GM23338 (cell line): ENCODE measurements around the gene KRTAP10-9. TPM values are rescaled to one million over a fixed set of nuclear protein-coding genes. Genes with fewer than 3 reads are reported as not detected.

Source experiments
- ATAC-seq: fragments of 200-7000 bp; cut with Tn5 transposase; 3 replicates; pipeline ENCODE4 v1.9.1; 2020
- DNase-seq: peaks from one replicate; pipeline ENCODE4 v3.0.0-alpha.2; 2015; ENCODE audit warnings: low spot score
- H2AFZ ChIP-seq: fragments of 200-600 bp; sonication (generic); 2 replicates; pipeline ENCODE4 v1.8.0; 2016; ENCODE audit warnings: antibody characterized with exemption, mild to moderate bottlenecking, moderate library complexity
- H3F3A ChIP-seq: fragments of 200-600 bp; sonication (generic); replicated peaks from 2 replicates; pipeline ENCODE4 v1.8.0; 2017; ENCODE audit warnings: antibody characterized with exemption, mixed run types, low read depth
- H3K27ac ChIP-seq: fragments of 200-600 bp; sonication (generic); 2 replicates; pipeline ENCODE4 v1.6.1; 2016; ENCODE audit warnings: low read depth
- H3K27me3 ChIP-seq: fragments of 200-600 bp; sonication (generic); 2 replicates; pipeline ENCODE4 v1.8.0; 2016; ENCODE audit warnings: mild to moderate bottlenecking, mixed run types, moderate library complexity; ENCODE audit not compliant: insufficient read depth
- H3K36me3 ChIP-seq: fragments of 200-600 bp; sonication (generic); 2 replicates; pipeline ENCODE4 v1.8.0; 2016; ENCODE audit warnings: mild to moderate bottlenecking; ENCODE audit not compliant: insufficient read depth
- H3K4me1 ChIP-seq: fragments of 200-600 bp; sonication (generic); 2 replicates; pipeline ENCODE4 v1.8.0; 2016; ENCODE audit warnings: mild to moderate bottlenecking, moderate library complexity; ENCODE audit not compliant: insufficient read depth
- H3K4me2 ChIP-seq: fragments of 200-600 bp; sonication (generic); 2 replicates; pipeline ENCODE4 v1.7.1; 2017; ENCODE audit warnings: mixed run types
- H3K4me3 ChIP-seq: fragments of 200-600 bp; sonication (generic); 2 replicates; pipeline ENCODE4 v1.6.1; 2016; ENCODE audit warnings: mixed run types
- H3K79me2 ChIP-seq: fragments of 200-600 bp; sonication (generic); replicated peaks from 2 replicates; pipeline ENCODE4 v1.8.0; 2017; ENCODE audit warnings: mild to moderate bottlenecking; ENCODE audit not compliant: insufficient read depth
- H3K9me2 ChIP-seq: fragments of 200-600 bp; sonication (generic); 2 replicates; pipeline ENCODE4 v1.8.0; 2017; ENCODE audit not compliant: insufficient read depth
- H4K20me1 ChIP-seq: fragments of 200-600 bp; sonication (generic); replicated peaks from 2 replicates; pipeline ENCODE4 v1.8.0; 2017; ENCODE audit warnings: mild to moderate bottlenecking; ENCODE audit not compliant: insufficient read depth
- H3K27ac Mint-ChIP-seq: 2 replicates; pipeline ENCODE4 v1.8.0; 2020; ENCODE audit warnings: inconsistent platforms, mild to moderate bottlenecking, moderate library complexity, mixed read lengths
- H3K27me3 Mint-ChIP-seq: 3 replicates; pipeline ENCODE4 v1.8.0; 2022; ENCODE audit warnings: low read depth, mild to moderate bottlenecking, moderate library complexity, mixed read lengths, inconsistent platforms; ENCODE audit not compliant: insufficient read depth, poor library complexity
- H3K36me3 Mint-ChIP-seq: 3 replicates; pipeline ENCODE4 v1.8.0; 2021; ENCODE audit warnings: low read depth, mild to moderate bottlenecking, inconsistent platforms, moderate library complexity, mixed read lengths
- H3K4me1 Mint-ChIP-seq: 3 replicates; pipeline ENCODE4 v1.8.0; 2020; ENCODE audit warnings: mild to moderate bottlenecking, inconsistent platforms, mixed read lengths
- H3K4me3 Mint-ChIP-seq: 3 replicates; pipeline ENCODE4 v1.8.0; 2021; ENCODE audit warnings: moderate library complexity, mild to moderate bottlenecking, inconsistent platforms, mixed read lengths
- H3K9me3 Mint-ChIP-seq: 3 replicates; pipeline ENCODE4 v1.8.0; 2020; ENCODE audit warnings: moderate library complexity, mild to moderate bottlenecking, inconsistent platforms, mixed read lengths
- CREB1 ChIP-seq: fragments of 250-450 bp; sonication (Bioruptor Pico); IDR thresholded peaks from 2 replicates; pipeline ENCODE4 v1.5.0; 2020; ENCODE audit warnings: low read depth, mild to moderate bottlenecking, moderate library complexity
- ETS1 ChIP-seq: IDR thresholded peaks from 2 replicates; pipeline ENCODE4 v1.6.1; 2016; ENCODE audit warnings: antibody characterized with exemption
- EZH2phosphoT487 ChIP-seq: fragments of 200-600 bp; sonication (generic); IDR thresholded peaks from one replicate; pipeline ENCODE4 v1.8.1; 2018; ENCODE audit warnings: antibody characterized with exemption; ENCODE audit not compliant: unreplicated experiment
- POLR2AphosphoS5 ChIP-seq: IDR thresholded peaks from 2 replicates; pipeline ENCODE4 v1.6.1; 2016; ENCODE audit warnings: antibody characterized with exemption, low read depth
- REST ChIP-seq: IDR thresholded peaks from one replicate; pipeline ENCODE4 v1.6.1; 2018; ENCODE audit warnings: antibody characterized with exemption; ENCODE audit not compliant: unreplicated experiment
- STAT1 ChIP-seq: IDR thresholded peaks from one replicate; pipeline ENCODE4 v1.6.1; 2016; ENCODE audit warnings: antibody characterized with exemption; ENCODE audit not compliant: unreplicated experiment
- ZNF114 ChIP-seq: fragments of 250-450 bp; sonication (Bioruptor Pico); IDR thresholded peaks from 2 replicates; pipeline ENCODE4 v1.5.0; 2020; ENCODE audit warnings: mild to moderate bottlenecking, moderate library complexity
- ZNF331 ChIP-seq: fragments of 250-450 bp; sonication (Bioruptor Pico); IDR thresholded peaks from 2 replicates; pipeline ENCODE4 v1.5.0; 2020; ENCODE audit warnings: low read depth, mild to moderate bottlenecking, moderate library complexity
- ZNF462 ChIP-seq: fragments of 250-450 bp; sonication (Bioruptor Pico); IDR thresholded peaks from 2 replicates; pipeline ENCODE4 v1.5.0; 2020; ENCODE audit warnings: mild to moderate bottlenecking, moderate library complexity
- polyA plus RNA-seq: library from polyadenylated mRNA; unstranded; fragments of >200 nt; fragmentation: Nextera tagmentation; extraction: Ambion mirVana; gene quantifications from 2 replicates; pipeline ENCODE4 v1.2.1, GENCODE V29; 2016
- total RNA-seq: library from RNA; depleted of rRNA; stranded (reverse); fragments of >200 nt; shearing (Covaris generic); gene quantifications from 2 replicates; pipeline ENCODE4 v1.2.3, GENCODE V29; 2014

Gene KRTAP10-9
- total and polyA plus RNA-seq, 2 experiments from 2014 or later = not detected

GRCh38 chr21:44589586-44590305, 37.1 kb upstream of the KRTAP10-9 start:
- TF ChIP-seq STAT1 (no peak), POLR2AphosphoS5 (no peak), CREB1 (CRISPR knock-in tag) (no peak), ZNF331 (CRISPR knock-in tag) (no peak), EZH2phosphoT487 (no peak), ZNF114 (CRISPR knock-in tag) (no peak), REST (no peak), ZNF462 (CRISPR knock-in tag) (no peak), ETS1 (no peak)
- Histone ChIP-seq H3K4me2 (no peak overlapping the region), H2AFZ (no peak overlapping the region), H4K20me1 (no peaks in the 10 kb centered on the region), H3K4me3 (no peak overlapping the region), H3K27me3 (no peaks in the 10 kb centered on the region), H3F3A (0 out of 2 replicates have a peak, but pooled peaks cover 4% of the 10 kb centered on the region), H3K9me2 (no peaks in the 10 kb centered on the region), H3K79me2 (no peaks in the 10 kb centered on the region), H3K36me3 (no peaks in the 10 kb centered on the region), H3K27ac (no peak overlapping the region), H3K4me1 (peaks cover 13% of the 10 kb centered on the region)
- DNase-seq (no peak), ATAC-seq (no peak)
- peaks cover 14% of the 10 kb centered on the region for H3K4me1 Mint-ChIP-seq
- H3K4me3 Mint-ChIP-seq = no peak overlapping the region
- peaks cover 7% of the 10 kb centered on the region for H3K27me3 Mint-ChIP-seq
- no peaks in the 10 kb centered on the region; the same call in 2 of the 3 replicates for H3K36me3 Mint-ChIP-seq
- no peak overlapping the region for H3K27ac Mint-ChIP-seq
- H3K9me3 Mint-ChIP-seq = no peaks in the 10 kb centered on the region; the same call in 2 of the 3 replicates
